ENCODE measurements around the gene PGD. TPM values are rescaled to one million over a fixed set of nuclear protein-coding genes. Genes with fewer than 3 reads are reported as not detected.

The PGD gene
- total and polyA plus RNA-seq, 10 of the 15 experiments (the other 5 are each of a cell fraction or from before 2014, with no cell fraction given) = 108 to 262 (median 171) TPM

- TF ChIP-seq PRDM15 (CRISPR knock-in tag; IDR thresholded peaks at IDR 0.05) (no peak), CEBPB (IDR thresholded peaks at IDR 0.05; ENCODE audit: borderline replicate concordance in 1 of 2, low read depth in 2 of 2, low read length in 2 of 2) (no peak), SKIL (IDR thresholded peaks at IDR 0.05; ENCODE audit: low read depth, poor library complexity, severe bottlenecking) (no peak), IKZF1 (conservative IDR thresholded peaks at IDR 0.05) (peak; percentile 92), NR2F1 (conservative IDR thresholded peaks at IDR 0.05) (peak; percentile 49), SMAD5 (IDR thresholded peaks at IDR 0.05; ENCODE audit: low read depth) (0 out of 2 replicates have a peak, but pooled peaks have one; percentile 25), RELA (IDR thresholded peaks at IDR 0.05; ENCODE audit: borderline replicate concordance, partially characterized antibody) (peak; percentile 92), MAX (IDR thresholded peaks at IDR 0.05; ENCODE audit: low read depth, low read length) (peak; percentile 94), IRF4 (IDR thresholded peaks at IDR 0.05; ENCODE audit: low read depth, low read length) (peak; percentile 57; the same call in 1 of the 2 replicates), TBL1XR1 (IDR thresholded peaks at IDR 0.05; ENCODE audit: low read depth, low read length) (peak; percentile 51; the same call in 1 of the 2 replicates), SIN3A (IDR thresholded peaks at IDR 0.05; ENCODE audit: low read depth, low read length) (peak; percentile 99), SRF (IDR thresholded peaks at IDR 0.05; ENCODE audit: low read depth in 2 of 2, low read length in 2 of 2) (peak in 1 of 2 experiments; percentile 40; a peak in 1 of 4 replicates), SIX5 (IDR thresholded peaks at IDR 0.05; ENCODE audit: low read depth, low read length, severe bottlenecking) (peak; percentile 29), ATF7 (IDR thresholded peaks at IDR 0.05; ENCODE audit: low read depth) (no peak), ZNF592 (IDR thresholded peaks at IDR 0.05) (peak; percentile 80; the same call in 1 of the 2 replicates), CBX5 (IDR thresholded peaks at IDR 0.05; ENCODE audit: low read depth) (no peak; the same call in 1 of the 2 replicates), CHD2 (IDR thresholded peaks at IDR 0.05; ENCODE audit: borderline replicate concordance, low read depth, low read length) (peak; percentile 65; the same call in 1 of the 2 replicates), STAT3 (IDR thresholded peaks at IDR 0.05; ENCODE audit: low read depth, low read length) (no peak), SREBF1 (IDR thresholded peaks at IDR 0.05; ENCODE audit: low read length) (0 out of 2 replicates have a peak, but pooled peaks have one; percentile 16)
Observed at GRCh38 chr1:10430216-10431069, 31.6 kb downstream of the PGD start, which contains the start of gene CENPS (continued).

Data from GM12878 (cell line).